Umbilical cord (tissue), 2 donors: ENCODE data around the gene MTREX. TPM values are rescaled to one million over a fixed set of nuclear protein-coding genes. Genes with fewer than 3 reads are reported as not detected.
A peak's percentile ranks its signal among the peaks of the same experiment; 100 is the strongest.

Experiments
- DNase-seq: peaks from one replicate; pipeline ENCODE4 v3.0.0-alpha.2; 2015; ENCODE audit warnings: low spot score
- total RNA-seq: library from RNA; depleted of rRNA; stranded (reverse); fragments of >200 nt; gene quantifications from one replicate; pipeline ENCODE4 v1.2.3, GENCODE V29; 2014; ENCODE audit warnings: low replicate concordance; ENCODE audit not compliant: insufficient read depth

MTREX gene
- total RNA-seq, 1 donor from 2014 or later: 109 TPM

DNA sequence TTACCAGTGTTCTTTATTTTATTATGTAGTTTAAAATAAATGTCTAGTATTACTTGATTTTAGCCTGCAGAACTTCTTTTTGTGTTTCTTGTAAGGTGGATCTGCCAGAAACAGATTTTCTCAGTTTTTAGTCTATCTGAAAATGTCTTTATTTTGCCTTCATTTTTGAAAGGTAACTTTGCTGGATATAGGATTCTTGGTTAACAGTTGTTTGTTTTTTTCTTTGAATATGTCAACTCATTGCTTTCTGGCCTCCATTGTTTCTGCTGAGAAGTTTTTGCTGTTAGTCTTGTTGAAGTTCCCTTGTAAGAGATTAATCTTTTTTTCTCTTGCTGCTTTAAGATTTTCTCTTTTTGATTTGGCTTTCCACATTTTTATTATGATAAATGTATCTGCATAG is 75.5 kb downstream of the MTREX start:
- no peak for DNase-seq

GRCh38 chr5:55384072-55384471 is 76.3 kb downstream of the MTREX start:
- DNase-seq: no peak

DNA sequence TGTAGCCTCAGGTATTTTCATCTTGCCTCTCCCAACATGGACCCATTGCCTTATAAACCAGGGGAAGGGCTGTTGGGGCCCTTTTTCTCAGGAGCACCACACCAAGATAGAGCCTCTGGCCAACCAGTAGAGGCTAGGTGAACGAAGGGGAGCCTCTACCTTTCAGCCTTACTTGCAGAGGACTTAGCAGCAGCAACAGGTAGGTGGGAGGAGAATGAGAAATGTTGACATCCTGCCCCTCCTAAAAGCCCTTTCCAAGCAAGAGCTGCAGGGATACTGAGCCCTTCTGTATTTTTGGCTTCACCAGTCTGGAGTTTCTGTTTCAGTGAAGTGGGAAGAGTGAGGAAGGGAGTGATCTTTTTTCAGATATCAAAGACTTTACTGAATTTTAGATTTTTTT is 77.4 kb downstream of the MTREX start:
- DNase-seq: no peak

DNA sequence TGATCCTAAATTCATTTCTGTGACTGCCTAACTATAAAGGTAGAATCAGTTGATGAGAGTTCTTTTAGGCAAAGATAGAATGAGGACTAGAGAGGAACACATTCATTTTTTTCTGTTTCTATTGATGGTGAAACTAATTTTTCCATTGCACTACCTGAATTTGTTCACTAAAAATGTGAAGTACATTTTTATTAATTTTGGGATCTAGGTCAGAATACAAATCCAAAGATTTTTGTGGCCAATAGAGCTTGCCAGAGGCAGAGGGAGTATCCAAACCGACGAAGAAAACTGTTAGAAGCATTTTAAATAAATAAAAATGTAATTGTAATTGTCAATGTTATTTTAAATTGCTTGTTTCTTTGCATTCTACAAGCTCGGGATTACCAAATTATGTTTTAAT is 78.1 kb downstream of the MTREX start:
- no peak for DNase-seq

- DNase-seq: no peak
Observed at GRCh38 chr5:55386356-55386755, 78.6 kb downstream of the MTREX start.

DNA sequence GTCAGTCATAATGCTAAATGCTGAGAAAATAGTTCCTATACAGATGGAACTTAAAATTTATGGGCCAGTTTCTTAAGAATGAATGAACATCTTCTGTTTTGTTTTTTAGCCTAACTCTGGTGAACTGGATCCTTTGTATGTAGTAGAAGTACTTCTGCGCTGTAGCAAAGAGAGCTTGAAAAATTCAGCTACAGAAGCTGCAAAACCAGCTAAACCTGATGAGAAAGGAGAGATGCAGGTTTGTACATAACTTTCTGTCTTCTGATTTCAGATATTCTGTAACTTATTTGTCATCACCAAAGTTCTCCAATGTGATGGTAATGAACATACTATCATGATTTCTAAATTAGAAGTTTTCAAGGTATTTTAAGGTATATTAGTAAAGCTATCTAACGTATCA is 80.1 kb downstream of the MTREX start:
- peak; percentile 52 for DNase-seq

- DNase-seq: no peak
Observed at GRCh38 chr5:55391707-55392106, 83.9 kb downstream of the MTREX start.

- DNase-seq: no peak
Observed at GRCh38 chr5:55392669-55393068, 84.9 kb downstream of the MTREX start.

GRCh38 chr5:55393501-55394175 is 85.8 kb downstream of the MTREX start:
- DNase-seq: no peak

DNA sequence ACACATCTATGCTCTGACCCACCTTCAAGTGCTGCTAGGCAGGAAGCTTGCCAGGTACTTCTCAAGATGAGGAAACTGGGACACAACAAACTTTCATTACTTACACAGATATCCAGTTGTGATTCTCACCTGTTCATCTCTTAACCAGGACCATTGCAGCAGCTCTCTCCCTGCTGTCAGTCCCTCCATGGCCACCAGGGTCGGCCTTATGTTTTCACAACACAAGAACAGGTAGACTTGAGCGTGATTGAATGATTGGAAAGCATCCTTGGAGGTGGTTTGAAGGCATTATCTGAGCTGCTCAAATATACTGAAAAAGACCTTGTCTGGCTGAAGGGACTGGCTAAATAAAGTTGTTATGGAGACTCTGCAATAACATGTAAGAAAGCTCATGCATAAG is 94.4 kb downstream of the MTREX start:
- DNase-seq: no peak

DNA sequence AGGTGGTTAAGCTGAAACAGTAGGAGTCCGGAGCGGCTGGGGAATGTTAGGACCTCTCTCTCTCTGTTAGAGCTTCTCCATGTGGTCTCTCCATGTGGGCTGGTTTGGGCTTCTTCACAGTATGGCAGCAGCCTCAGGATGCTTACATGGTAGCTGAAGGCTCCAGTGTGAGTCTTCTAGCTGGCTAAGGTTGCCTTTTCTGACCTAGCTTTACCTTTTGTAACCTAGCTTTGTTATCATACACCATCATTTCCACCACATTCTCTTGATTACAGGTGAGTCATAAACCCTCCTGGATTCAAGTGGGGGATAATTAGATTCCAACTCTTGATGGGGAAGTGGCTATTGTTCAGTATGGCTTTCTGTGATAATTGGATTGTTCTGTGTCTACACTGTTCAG is 98.5 kb downstream of the MTREX start:
- DNase-seq: no peak

DNA sequence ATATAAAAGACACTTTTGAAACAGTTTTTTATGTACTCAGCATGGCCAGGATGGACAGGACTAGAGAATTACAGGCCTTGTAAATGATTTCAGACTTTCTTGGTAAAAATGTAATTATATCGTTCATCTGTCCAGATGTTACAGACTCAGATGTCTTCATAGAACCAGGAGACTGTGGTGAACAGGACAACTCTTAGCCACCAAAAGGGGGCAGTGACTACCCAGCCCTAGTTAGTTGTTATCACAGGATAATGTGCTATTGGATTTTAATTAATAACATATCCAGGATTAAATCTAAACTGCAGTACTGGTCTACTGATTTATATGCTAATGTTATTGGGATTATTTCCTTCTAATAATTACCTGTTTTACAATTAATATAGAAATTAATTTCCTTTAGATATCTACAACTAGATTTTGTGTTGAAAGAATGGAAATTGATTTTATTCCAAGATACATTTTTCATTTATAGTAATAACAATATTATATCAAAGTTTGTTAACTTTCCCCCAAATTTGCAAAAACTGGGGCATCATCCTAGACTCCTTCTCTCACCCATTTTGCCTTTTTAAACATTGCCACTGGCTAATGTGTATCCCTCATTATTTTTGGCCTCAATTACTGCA is 99.4 kb downstream of the MTREX start:
- DNase-seq: no peak

- no peak for DNase-seq
Observed at GRCh38 chr5:55407984-55408383, 100.2 kb downstream of the MTREX start.

DNA sequence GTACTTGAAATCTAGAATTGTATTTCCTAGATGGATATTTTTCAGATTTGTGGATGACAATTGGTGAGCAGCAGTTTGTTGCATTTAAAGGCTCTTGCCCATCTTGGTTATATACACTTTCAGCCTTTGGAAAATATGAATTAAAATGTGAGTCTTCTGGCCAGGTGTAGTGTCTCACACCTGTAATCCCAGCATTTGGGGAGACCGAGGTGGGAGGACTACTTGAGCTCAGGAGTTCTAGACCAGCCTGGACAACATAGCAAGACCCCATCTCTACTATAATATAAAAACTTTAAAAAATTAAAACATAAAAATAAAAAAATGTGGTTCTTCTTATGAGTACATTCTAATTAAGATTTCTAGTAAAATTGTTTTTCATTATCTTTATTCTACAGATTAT is 102.0 kb downstream of the MTREX start:
- DNase-seq: no peak

- DNase-seq: no peak
Observed at GRCh38 chr5:55410845-55411244, 103.1 kb downstream of the MTREX start.

GRCh38 chr5:55411876-55412275 is 104.1 kb downstream of the MTREX start:
- no peak for DNase-seq

DNA sequence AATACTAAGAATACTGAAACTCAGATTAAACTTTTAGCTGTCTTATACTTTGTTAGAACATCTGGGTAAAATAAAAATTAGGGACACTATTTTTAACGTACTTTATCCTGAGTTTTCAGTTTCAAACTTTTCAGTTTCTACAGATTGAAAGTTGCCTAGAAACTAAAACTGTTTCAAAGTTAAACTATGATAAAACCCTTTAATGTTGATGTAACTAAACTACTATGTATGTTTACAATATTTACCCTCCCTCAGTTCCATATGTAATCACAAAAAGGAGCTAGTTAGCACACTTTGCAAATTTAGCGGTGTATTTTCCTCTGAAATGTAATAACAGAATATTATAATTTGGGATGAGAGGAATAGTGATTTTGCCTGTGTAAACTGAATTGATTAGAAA is 105.9 kb downstream of the MTREX start:
- DNase-seq: no peak

DNA sequence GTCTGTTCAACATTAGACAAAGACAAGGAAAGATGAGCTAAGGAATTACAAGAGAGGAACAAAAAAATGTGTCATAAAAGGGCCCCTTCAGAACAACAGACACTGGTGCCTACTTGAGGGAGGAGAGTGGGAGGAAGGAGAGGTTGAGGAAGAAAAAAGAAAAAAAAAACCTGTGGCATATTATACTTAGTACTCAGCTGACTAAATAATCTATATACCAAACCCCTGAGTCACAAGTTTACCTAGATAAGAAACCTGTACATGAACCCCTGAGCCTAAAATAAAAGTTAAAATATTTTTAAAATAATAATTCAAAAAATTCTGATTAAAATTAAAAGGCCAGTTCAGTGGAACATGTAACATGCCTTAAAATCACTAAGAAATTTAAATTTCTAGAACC is 107.3 kb downstream of the MTREX start:
- DNase-seq: no peak

GRCh38 chr5:55416306-55416705 is 108.5 kb downstream of the MTREX start:
- no peak for DNase-seq

- peak; percentile 36 for DNase-seq
Observed at GRCh38 chr5:55418994-55419968, 111.5 kb downstream of the MTREX start.

GRCh38 chr5:55421074-55421529 is 113.3 kb downstream of the MTREX start:
- no peak for DNase-seq

GRCh38 chr5:55426455-55426854 is 118.7 kb downstream of the MTREX start:
- DNase-seq: no peak
